SK-N-SH (cell line): ENCODE results near the gene IGHMBP2. TPM values are rescaled to one million over a fixed set of nuclear protein-coding genes. Genes with fewer than 3 reads are reported as not detected.

Experiments
- CTCF ChIA-PET: fragments of 300-600, 350-600 bp; formaldehyde crosslinking; extraction: SDS; loops from one replicate; lab custom pipeline; 2021; lab: Yijun Ruan, JAX
- POLR2A ChIA-PET: fragments of 350-600 bp; sonication (Branson Sonifier 250); formaldehyde crosslinking; extraction: SDS; loops from one replicate; lab custom pipeline; 2020; ENCODE audit warnings: antibody characterized with exemption, inconsistent platforms; lab: Yijun Ruan, JAX
- DNase-seq: peaks from one replicate; pipeline ENCODE4 v3.0.0; 2012
- H2AFZ ChIP-seq: fragments of 200-600 bp; sonication (generic); 2 replicates; pipeline ENCODE4 v1.8.1; 2016; ENCODE audit warnings: antibody characterized with exemption, mild to moderate bottlenecking, low read depth
- H3F3A ChIP-seq: fragments of 200-600 bp; sonication (generic); replicated peaks from 2 replicates; pipeline ENCODE3; 2016; ENCODE audit warnings: antibody characterized with exemption, mild to moderate bottlenecking; ENCODE audit not compliant: insufficient read depth
- H3K27ac ChIP-seq, 2 experiments: fragments of 200-500 bp in 1 of 2; fragments of 200-600 bp in 1 of 2; sonication (Bioruptor generic) in 1 of 2; sonication (generic), shearing (Covaris generic) in 1 of 2; 2 replicates each; pipeline versions ENCODE4 v1.5.1 to v1.6.1; 2014 to 2016; ENCODE audit warnings: low read depth in 2 of 2, inconsistent platforms in 1 of 2, low read length in 1 of 2, mild to moderate bottlenecking in 1 of 2, mixed read lengths in 1 of 2
- H3K27me3 ChIP-seq: fragments of 200-600 bp; sonication (generic), shearing (Covaris generic); 2 replicates; pipeline ENCODE4 v1.6.1; 2016; ENCODE audit warnings: mixed run types; ENCODE audit not compliant: insufficient read depth
- H3K36me3 ChIP-seq, 2 experiments: fragments of 200-500 bp in 1 of 2; fragments of 200-600 bp in 1 of 2; sonication (Bioruptor generic) in 1 of 2; sonication (generic) in 1 of 2; replicated peaks in 1 of 2; 2 replicates each; pipeline versions ENCODE3 to v1.5.1; 2014 to 2016; ENCODE audit warnings: low read length in 1 of 2, mild to moderate bottlenecking in 1 of 2; ENCODE audit not compliant: insufficient read depth in 2 of 2, control insufficient read depth in 1 of 2
- H3K4me1 ChIP-seq, 2 experiments: fragments of 200-500 bp in 1 of 2; fragments of 200-600 bp in 1 of 2; sonication (Bioruptor generic) in 1 of 2; sonication (generic), shearing (Covaris generic) in 1 of 2; 2 replicates each; pipeline versions ENCODE4 v1.5.1 to v1.6.1; 2014 to 2016; ENCODE audit warnings: low read depth in 1 of 2, low read length in 1 of 2, mixed run types in 1 of 2; ENCODE audit not compliant: insufficient read depth in 2 of 2, control insufficient read depth in 1 of 2
- H3K4me2 ChIP-seq: fragments of 200-600 bp; sonication (generic), shearing (Covaris generic); 2 replicates; pipeline ENCODE4 v1.6.1; 2017; ENCODE audit warnings: mixed run types
- H3K4me3 ChIP-seq, 2 experiments: fragments of 200-500 bp in 1 of 2; fragments of 200-600 bp in 1 of 2; sonication (Bioruptor generic) in 1 of 2; sonication (generic), shearing (Covaris generic) in 1 of 2; 2 replicates each; pipeline versions ENCODE4 v1.5.1 to v1.8.1; 2014 to 2016; ENCODE audit warnings: low read depth in 2 of 2, inconsistent platforms in 1 of 2, low read length in 1 of 2, mild to moderate bottlenecking in 1 of 2, mixed read lengths in 1 of 2, moderate library complexity in 1 of 2
- H3K79me2 ChIP-seq: fragments of 200-600 bp; sonication (generic); 2 replicates; pipeline ENCODE4 v1.8.1; 2017; ENCODE audit warnings: mild to moderate bottlenecking; ENCODE audit not compliant: insufficient read depth
- H3K9ac ChIP-seq: fragments of 200-600 bp; sonication (generic); 2 replicates; pipeline ENCODE4 v1.6.1; 2017; ENCODE audit warnings: mixed run types
- H3K9me2 ChIP-seq: fragments of 200-600 bp; sonication (generic); 2 replicates; pipeline ENCODE4 v1.6.1; 2017; ENCODE audit warnings: mixed run types
- H3K9me3 ChIP-seq: fragments of 200-600 bp; sonication (generic); 2 replicates; pipeline ENCODE4 v1.6.1; 2017; ENCODE audit warnings: mixed run types, mild to moderate bottlenecking, moderate library complexity
- H4K20me1 ChIP-seq: fragments of 200-600 bp; sonication (generic); 2 replicates; pipeline ENCODE4 v1.6.1; 2017; ENCODE audit warnings: mild to moderate bottlenecking, mixed run types; ENCODE audit not compliant: insufficient read depth
- CHD2 ChIP-seq: fragments of 150-350 bp; IDR thresholded peaks from 2 replicates; pipeline ENCODE4 v1.6.1; 2018; ENCODE audit warnings: low read length; ENCODE audit not compliant: partially characterized antibody
- CTCF ChIP-seq: fragments of 200-600 bp; sonication (generic); IDR thresholded peaks from 2 replicates; pipeline ENCODE4 v1.6.1; 2017; ENCODE audit warnings: antibody characterized with exemption, mild to moderate bottlenecking, moderate library complexity
- ELF1 ChIP-seq: IDR thresholded peaks from 2 replicates; pipeline ENCODE4 v1.4.0; 2012
- EP300 ChIP-seq, 2 experiments: IDR thresholded peaks; 2 replicates each; pipeline versions ENCODE4 v1.4.0 to v1.6.1; 2012; ENCODE audit warnings: borderline replicate concordance in 1 of 2, low read depth in 1 of 2, low read length in 1 of 2
- EZH2phosphoT487 ChIP-seq: fragments of 200-600 bp; sonication (generic); IDR thresholded peaks from 2 replicates; pipeline ENCODE4 v1.6.1; 2017; ENCODE audit warnings: low read depth, mixed run types, mild to moderate bottlenecking, antibody characterized with exemption, moderate library complexity, borderline replicate concordance
- FOSL2 ChIP-seq: IDR thresholded peaks from 2 replicates; pipeline ENCODE4 v1.4.0; 2012; ENCODE audit warnings: low read depth, mild to moderate bottlenecking, moderate library complexity, borderline replicate concordance
- GABPA ChIP-seq: IDR thresholded peaks from 2 replicates; pipeline ENCODE4 v1.4.0; 2012; ENCODE audit warnings: low read depth, mild to moderate bottlenecking
- JUND ChIP-seq: IDR thresholded peaks from 2 replicates; pipeline ENCODE4 v1.4.0; 2012
- MEF2A ChIP-seq: IDR thresholded peaks from 2 replicates; pipeline ENCODE4 v1.4.0; 2012; ENCODE audit warnings: low read depth, borderline replicate concordance
- RAD21 ChIP-seq: IDR thresholded peaks from 2 replicates; pipeline ENCODE4 v1.6.1; 2012; ENCODE audit warnings: mild to moderate bottlenecking, low read length
- REST ChIP-seq: IDR thresholded peaks from 2 replicates; pipeline ENCODE4 v1.6.1; 2012; ENCODE audit warnings: mild to moderate bottlenecking, low read depth, low read length, moderate library complexity
- RXRA ChIP-seq: IDR thresholded peaks from 2 replicates; pipeline ENCODE4 v1.4.0; 2012; ENCODE audit warnings: low read depth, mild to moderate bottlenecking, borderline replicate concordance
- SIN3A ChIP-seq: IDR thresholded peaks from 2 replicates; pipeline ENCODE4 v1.6.1; 2012; ENCODE audit warnings: low read depth, mild to moderate bottlenecking, low read length, moderate library complexity, borderline replicate concordance
- SMC3 ChIP-seq: IDR thresholded peaks from 2 replicates; pipeline ENCODE4 v1.6.1; 2012; ENCODE audit warnings: low read depth, low read length, improper control_type of control experiment
- TCF12 ChIP-seq: IDR thresholded peaks from 2 replicates; pipeline ENCODE4 v1.4.0; 2012
- TEAD4 ChIP-seq: IDR thresholded peaks from 2 replicates; pipeline ENCODE4 v1.4.0; 2012; ENCODE audit warnings: mild to moderate bottlenecking, borderline replicate concordance; ENCODE audit not compliant: insufficient read depth
- WGBS: methylation state at CpG from one replicate; pipeline ENCODE4 v1.1.6; 2017; ENCODE audit warnings: low lambda C conversion rate; 5-methylcytosine and 5-hydroxymethylcytosine counted together
- polyA plus RNA-seq, 3 experiments: library from polyadenylated mRNA; depleted of rRNA; stranded (reverse); fragments of >200 nt; gene quantifications; 2 replicates each; pipeline ENCODE4 v1.2.3, GENCODE V29; 2012
- TF ChIP-seq, protein P1 (sequence below): IDR thresholded peaks from 2 replicates; pipeline ENCODE4 v1.4.0; 2012; ENCODE audit warnings: low read depth
- TF ChIP-seq, protein P2 (sequence below): IDR thresholded peaks from 2 replicates; pipeline ENCODE4 v1.4.0; 2012; ENCODE audit warnings: low read depth, borderline replicate concordance

The IGHMBP2 gene
- polyA plus RNA-seq, 1 of the 3 experiments (the other 2 are of a cell fraction) = 9.0 TPM

DNA sequence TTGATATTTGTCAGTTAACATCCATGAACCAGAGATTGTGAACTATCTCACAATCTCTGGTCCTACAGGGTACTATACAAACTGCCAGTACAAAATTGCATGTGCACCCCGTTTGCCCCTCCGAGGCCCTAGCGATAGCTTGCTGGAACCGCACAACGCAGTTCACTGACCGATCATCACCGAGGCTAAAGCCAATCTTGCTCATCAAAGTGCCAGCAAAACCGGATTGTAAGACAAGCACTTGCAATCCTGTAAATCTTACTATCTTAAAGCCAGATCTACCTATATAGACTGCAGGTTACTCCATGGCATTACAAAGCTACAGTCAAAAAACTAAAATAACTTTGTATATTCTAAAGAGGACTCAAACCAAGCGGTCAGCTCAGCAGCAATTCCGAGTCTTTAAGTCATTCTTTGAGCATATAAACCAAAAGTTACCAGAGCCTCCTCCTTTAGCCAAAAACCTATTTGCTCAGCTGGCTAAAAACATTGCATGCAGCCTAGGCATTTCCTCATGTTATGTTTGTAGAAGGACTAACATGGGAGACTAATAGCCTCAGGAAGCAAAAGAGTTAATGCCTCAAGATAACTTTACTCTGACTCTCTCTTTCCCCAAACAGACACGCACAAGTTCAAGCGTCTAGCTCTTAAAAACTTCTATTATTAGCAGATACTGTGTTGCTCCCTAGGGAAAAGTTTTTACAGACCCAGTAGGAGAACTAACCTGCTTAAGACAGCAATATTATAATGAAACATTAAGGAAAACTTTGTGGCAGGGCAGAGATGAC is 31.3 kb upstream of the IGHMBP2 start:
- no peak for DNase-seq
- no peaks in the 10 kb centered on the region for H3K9me2 ChIP-seq
- no peaks in the 10 kb centered on the region for H3F3A ChIP-seq
- no peak overlapping the region for H3K9ac ChIP-seq
- no peaks in the 10 kb centered on the region for H3K36me3 ChIP-seq
- no peak overlapping the region for H3K4me3 ChIP-seq
- 77% methylated on average over 12 of the region's 12 CpGs for WGBS
- H2AFZ ChIP-seq = no peak overlapping the region
- CTCF ChIA-PET = interaction anchor here (0.8 to 3.9 kb wide), 2 partner anchors 18 to 54 kb away, joined by 4 to 12 read pairs; no protein-coding TSS in a partner anchor
- H3K4me1 ChIP-seq = no peaks in the 10 kb centered on the region
- no peak overlapping the region for H3K27ac ChIP-seq
- no peaks in the 10 kb centered on the region for H4K20me1 ChIP-seq
- no peaks in the 10 kb centered on the region for H3K79me2 ChIP-seq
- no peaks in the 10 kb centered on the region for H3K9me3 ChIP-seq
- POLR2A ChIA-PET = no interaction called here
- no peak overlapping the region for H3K4me2 ChIP-seq
- no peaks in the 10 kb centered on the region for H3K27me3 ChIP-seq
- no peak for TF ChIP-seq TCF12
- TF ChIP-seq TEAD4 = no peak
- TF ChIP-seq JUND = no peak
- TF ChIP-seq CTCF = no peak
- TF ChIP-seq SIN3A = no peak
- no peak for TF ChIP-seq EP300 (IDR thresholded peaks at IDR 0.05; ENCODE audit: borderline replicate concordance in 1 of 2, low read depth in 1 of 2, low read length in 1 of 2)
- no peak for TF ChIP-seq ELF1
- no peak for TF ChIP-seq EZH2phosphoT487
- no peak for TF ChIP-seq FOSL2
- TF ChIP-seq CHD2 = no peak
- no peak for TF ChIP-seq GABPA
- TF ChIP-seq, protein P1, sequence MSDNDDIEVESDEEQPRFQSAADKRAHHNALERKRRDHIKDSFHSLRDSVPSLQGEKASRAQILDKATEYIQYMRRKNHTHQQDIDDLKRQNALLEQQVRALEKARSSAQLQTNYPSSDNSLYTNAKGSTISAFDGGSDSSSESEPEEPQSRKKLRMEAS = no peak
- TF ChIP-seq, protein P2, sequence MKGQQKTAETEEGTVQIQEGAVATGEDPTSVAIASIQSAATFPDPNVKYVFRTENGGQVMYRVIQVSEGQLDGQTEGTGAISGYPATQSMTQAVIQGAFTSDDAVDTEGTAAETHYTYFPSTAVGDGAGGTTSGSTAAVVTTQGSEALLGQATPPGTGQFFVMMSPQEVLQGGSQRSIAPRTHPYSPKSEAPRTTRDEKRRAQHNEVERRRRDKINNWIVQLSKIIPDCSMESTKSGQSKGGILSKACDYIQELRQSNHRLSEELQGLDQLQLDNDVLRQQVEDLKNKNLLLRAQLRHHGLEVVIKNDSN = no peak
- no peak for TF ChIP-seq RAD21

DNA sequence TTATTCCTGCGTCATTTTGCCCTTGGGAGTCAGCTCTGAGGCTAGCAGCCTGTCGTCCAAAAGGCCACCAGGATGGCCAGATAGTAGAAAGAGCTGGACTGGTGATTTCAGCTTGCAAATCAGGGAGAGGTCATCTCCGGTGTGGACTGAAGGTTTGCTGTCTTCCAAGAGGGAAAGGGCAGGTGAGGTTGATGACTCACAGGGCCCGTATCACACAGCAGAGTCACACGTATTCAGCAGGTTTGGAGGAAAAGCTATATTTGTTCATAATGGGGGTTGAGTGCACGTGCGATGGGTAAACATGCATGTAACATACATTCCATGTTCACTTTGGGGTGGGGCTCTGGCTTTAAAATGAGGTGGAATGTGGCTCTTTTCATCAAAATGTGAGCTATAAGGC is 25.7 kb upstream of the IGHMBP2 start:
- Histone ChIP-seq H3K9ac (no peak overlapping the region), H3K4me2 (no peak overlapping the region), H3K9me3 (no peaks in the 10 kb centered on the region), H2AFZ (no peak overlapping the region), H3K27ac (no peak overlapping the region), H3F3A (no peaks in the 10 kb centered on the region), H3K4me1 (peaks cover 0 to 2% of the 10 kb centered on the region in 2 experiments; a peak in 1 of 4 replicates), H3K27me3 (no peaks in the 10 kb centered on the region), H3K79me2 (no peaks in the 10 kb centered on the region), H3K36me3 (no peaks in the 10 kb centered on the region), H3K9me2 (no peaks in the 10 kb centered on the region), H3K4me3 (no peak overlapping the region), H4K20me1 (no peaks in the 10 kb centered on the region)
- CTCF ChIA-PET = interaction anchor here (2.3 to 2.8 kb wide), 2 partner anchors 13 to 80 kb away, joined by 8 to 16 read pairs; no protein-coding TSS in a partner anchor
- DNase-seq = no peak
- 79% methylated on average over 7 of the region's 7 CpGs for WGBS
- POLR2A ChIA-PET = no interaction called here
- no peak for TF ChIP-seq SMC3
- no peak for TF ChIP-seq RXRA
- no peak for TF ChIP-seq TCF12
- TF ChIP-seq CTCF = no peak
- no peak for TF ChIP-seq RAD21
- no peak for TF ChIP-seq CHD2
- TF ChIP-seq MEF2A = no peak
- TF ChIP-seq REST = no peak
- TF ChIP-seq GABPA = no peak
